ENCODE results near the gene MARCHF10.

MARCHF10 gene

DNA sequence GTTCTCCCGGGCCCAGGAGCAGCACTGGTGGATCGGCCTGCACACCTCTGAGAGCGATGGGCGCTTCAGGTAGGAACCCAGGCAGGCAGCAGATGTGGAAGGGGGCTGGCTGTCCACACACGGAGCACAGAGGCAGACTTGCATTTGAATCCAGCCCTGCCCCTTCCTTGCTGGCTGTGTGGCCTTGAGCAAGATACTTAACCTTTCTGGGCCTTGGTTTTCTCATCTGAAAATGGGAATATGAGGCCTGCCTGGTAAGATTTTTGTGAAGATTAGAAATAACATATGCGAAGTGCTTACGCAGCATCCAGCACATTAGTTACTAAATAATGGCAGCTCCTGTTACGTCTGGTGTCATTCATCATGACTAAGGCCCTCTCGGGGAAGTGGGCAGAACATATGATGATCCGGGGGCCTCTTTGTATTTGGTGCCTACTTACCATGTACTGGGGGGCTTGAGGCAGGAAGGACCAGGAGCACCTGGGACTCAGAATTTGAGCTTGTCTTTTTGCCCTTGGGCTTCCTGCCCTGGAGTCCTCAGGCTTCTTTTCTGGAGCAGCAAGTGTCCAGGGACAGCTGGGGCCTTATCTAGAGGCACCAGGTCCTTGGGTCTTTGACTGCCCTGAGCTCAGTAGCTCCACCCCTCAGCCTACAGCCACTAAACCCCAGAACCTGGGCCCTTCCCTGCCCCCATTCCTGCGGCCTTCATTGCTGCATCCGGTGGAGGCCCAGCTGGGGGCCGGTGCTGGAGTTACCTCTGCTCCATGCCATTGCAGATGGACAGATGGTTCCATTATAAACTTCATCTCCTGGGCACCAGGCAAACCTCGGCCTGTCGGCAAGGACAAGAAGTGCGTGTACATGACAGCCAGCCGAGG is 126.8 kb downstream of the MARCHF10 start:
- no peak for ATAC-seq
- Mint-ChIP-seq H3K27me3 (no peaks in the 10 kb centered on the region), H3K27ac (no peak overlapping the region), H3K4me3 (no peak overlapping the region), H3K4me1 (no peaks in the 10 kb centered on the region), H3K9me3 (no peaks in the 10 kb centered on the region), H3K36me3 (no peaks in the 10 kb centered on the region)

DNA sequence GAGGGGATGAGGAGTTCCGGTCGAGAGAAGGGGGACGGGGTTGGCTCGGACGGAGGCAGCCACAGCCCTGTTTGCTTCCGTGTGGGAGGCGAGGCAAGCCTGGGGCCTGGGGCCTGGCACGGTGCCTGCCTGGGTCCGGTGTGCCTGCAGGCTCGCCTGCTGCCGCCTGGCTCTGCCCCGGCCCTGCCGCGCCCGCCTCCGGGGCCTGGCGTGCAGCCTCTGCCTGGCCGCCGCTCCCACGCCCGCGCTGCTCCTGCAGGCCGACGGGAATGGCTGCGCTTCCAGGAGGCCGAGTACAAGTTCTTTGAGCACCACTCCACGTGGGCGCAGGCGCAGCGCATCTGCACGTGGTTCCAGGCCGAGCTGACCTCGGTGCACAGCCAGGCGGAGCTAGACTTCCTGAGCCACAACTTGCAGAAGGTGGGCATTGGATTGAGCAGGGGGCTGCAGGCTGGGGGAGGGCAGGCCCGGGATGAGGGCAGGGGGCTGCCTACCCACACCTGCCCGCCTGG is 127.5 kb downstream of the MARCHF10 start:
- no peak for ATAC-seq
- Mint-ChIP-seq H3K4me3 (no peak overlapping the region), H3K9me3 (no peaks in the 10 kb centered on the region), H3K36me3 (no peaks in the 10 kb centered on the region), H3K4me1 (no peaks in the 10 kb centered on the region), H3K27ac (no peak overlapping the region), H3K27me3 (no peaks in the 10 kb centered on the region)

DNA sequence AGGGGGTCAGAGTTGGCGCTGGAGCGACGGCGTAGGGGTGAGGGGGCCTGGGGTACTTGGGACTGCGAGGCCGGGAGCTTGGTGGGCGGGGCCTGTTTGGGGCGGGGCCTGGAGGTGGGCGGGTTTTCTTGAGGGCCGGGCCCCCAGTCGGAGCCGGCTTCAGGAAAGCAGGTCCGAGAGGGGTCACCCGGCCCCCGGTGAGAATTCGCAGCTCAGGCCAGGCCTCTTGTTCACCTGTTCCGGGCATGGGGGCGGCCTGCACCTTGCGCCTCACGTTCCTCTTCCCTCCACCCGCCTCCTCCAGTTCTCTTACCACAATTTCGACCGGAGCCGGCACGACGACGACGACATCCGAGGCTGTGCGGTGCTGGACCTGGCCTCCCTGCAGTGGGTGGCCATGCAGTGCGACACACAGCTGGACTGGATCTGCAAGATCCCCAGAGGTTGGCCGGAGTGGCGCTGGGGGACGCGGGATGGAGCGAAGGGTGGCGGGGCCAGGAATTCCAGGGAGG is 128.2 kb downstream of the MARCHF10 start:
- Mint-ChIP-seq H3K27ac (no peak overlapping the region), H3K9me3 (no peaks in the 10 kb centered on the region), H3K4me1 (no peaks in the 10 kb centered on the region), H3K27me3 (no peaks in the 10 kb centered on the region), H3K36me3 (no peaks in the 10 kb centered on the region), H3K4me3 (no peak overlapping the region)
- ATAC-seq: no peak

DNA sequence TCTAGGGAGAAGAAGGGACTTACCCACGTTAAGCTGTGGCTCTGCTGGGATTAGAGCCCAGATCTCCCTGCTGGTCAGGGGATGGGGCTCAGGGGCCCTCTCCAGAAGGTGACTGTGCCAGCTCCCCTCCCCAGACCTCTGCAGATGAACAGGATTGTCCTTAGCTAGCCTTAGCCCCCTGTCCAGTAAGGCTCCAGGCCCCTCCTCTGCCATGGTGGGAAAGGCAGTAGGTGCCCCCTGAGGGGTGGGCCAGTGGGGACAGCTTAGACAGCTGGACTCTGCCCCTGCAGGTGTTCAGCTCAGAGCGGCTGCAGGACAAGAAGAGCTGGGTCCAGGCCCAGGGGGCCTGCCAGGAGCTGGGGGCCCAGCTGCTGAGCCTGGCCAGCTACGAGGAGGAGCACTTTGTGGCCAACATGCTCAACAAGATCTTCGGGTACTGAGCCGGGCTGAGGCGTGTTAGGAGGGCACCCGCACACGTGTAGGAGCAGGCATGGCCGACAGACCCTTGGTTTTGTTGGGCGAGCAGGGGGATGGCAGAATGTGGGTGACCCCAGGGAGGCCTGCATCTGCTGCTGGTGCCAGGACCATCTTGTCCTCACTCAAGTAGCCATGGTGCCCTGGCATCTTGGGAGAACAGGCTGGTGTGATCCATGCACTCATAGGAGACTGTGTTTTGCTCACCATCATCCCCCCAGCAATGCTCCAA is 129.7 kb downstream of the MARCHF10 start:
- H3K27me3 Mint-ChIP-seq: no peaks in the 10 kb centered on the region
- no peaks in the 10 kb centered on the region for H3K36me3 Mint-ChIP-seq
- H3K9me3 Mint-ChIP-seq: no peaks in the 10 kb centered on the region
- no peak overlapping the region for H3K27ac Mint-ChIP-seq
- no peak overlapping the region for H3K4me3 Mint-ChIP-seq
- ATAC-seq: no peak
- no peaks in the 10 kb centered on the region for H3K4me1 Mint-ChIP-seq

DNA sequence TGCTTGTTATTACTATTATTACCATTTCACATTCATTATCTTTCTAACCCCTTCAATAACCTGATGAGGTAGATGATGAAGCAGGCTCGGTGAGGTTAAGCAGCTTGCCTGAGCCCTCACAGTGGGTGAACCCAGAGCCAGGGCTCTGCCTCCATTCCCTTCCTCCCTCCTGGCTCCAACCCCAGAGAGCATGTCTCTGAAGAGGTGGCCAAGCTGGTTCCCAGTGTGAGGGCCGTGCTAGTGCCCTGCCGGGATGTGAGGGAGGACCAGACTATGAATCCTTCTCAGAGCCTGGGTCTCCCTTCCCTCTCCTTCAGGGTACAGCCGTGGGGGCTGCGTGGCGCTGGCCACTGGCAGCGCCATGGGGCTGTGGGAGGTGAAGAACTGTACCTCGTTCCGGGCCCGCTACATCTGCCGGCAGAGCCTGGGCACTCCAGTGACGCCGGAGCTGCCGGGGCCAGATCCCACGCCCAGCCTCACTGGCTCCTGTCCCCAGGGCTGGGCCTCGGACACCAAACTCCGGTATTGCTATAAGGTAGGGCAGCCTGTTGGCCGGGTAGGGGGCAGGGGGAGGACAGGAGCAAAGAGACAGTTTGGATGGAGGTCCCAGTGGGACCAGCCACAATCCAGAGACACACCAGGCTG is 131.0 kb downstream of the MARCHF10 start:
- H3K4me1 Mint-ChIP-seq: no peaks in the 10 kb centered on the region
- ATAC-seq: no peak
- no peak overlapping the region for H3K27ac Mint-ChIP-seq
- H3K9me3 Mint-ChIP-seq: no peaks in the 10 kb centered on the region
- no peak overlapping the region for H3K4me3 Mint-ChIP-seq
- H3K36me3 Mint-ChIP-seq: no peaks in the 10 kb centered on the region
- H3K27me3 Mint-ChIP-seq: no peaks in the 10 kb centered on the region

DNA sequence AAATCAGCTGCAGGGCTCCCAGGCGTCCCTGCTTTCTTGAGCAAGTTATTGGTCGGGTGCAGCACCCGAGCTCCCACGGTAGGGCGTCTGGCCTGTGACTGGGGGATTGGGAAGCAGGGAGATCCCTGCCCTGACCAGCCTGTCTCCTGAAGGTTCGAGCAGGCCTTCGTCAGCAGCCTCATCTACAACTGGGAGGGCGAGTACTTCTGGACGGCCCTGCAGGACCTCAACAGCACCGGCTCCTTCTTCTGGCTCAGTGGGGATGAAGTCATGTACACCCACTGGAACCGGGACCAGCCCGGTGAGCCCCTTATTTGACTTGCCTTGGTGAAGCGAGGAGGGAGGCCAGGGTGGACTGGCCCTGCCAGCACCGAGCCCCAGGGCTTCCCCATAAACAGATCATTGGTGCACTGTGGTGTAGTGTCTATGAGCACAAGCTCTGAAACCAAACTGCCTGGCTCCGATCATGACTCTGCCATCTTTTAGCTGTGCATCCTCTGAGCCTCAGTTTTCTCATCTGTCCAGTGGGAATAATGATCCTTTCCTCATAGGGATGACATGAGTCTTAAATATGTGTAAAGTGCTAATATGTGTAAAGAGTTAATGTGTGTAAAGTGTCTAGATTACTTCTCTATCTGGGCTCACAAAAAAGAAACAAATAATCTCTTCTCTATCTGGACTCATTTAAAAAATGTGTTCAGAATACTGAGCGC is 131.7 kb downstream of the MARCHF10 start:
- Mint-ChIP-seq H3K27ac (no peak overlapping the region), H3K4me3 (no peak overlapping the region), H3K27me3 (no peaks in the 10 kb centered on the region), H3K4me1 (no peaks in the 10 kb centered on the region), H3K9me3 (no peaks in the 10 kb centered on the region), H3K36me3 (no peaks in the 10 kb centered on the region)
- no peak for ATAC-seq

DNA sequence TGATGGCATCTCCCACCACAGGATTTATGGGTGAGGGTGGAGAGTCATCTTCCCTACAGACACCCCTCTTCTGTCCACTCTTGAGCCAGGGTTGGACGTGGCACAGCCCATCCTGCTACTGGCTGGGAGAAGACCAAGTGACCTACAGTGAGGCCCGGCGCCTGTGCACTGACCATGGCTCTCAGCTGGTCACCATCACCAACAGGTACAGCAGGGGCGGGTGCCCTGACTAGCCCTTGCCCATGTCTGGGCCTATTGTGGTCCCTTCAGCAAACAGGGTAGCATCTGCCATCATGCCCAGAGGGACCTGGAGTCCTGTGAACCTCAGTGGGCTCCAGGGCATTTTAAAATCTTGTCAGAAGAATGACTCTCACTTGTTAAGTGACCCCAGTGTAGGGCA is 132.4 kb downstream of the MARCHF10 start:
- Mint-ChIP-seq H3K4me3 (no peak overlapping the region), H3K9me3 (no peaks in the 10 kb centered on the region), H3K27ac (no peak overlapping the region), H3K4me1 (no peaks in the 10 kb centered on the region), H3K36me3 (no peaks in the 10 kb centered on the region), H3K27me3 (no peaks in the 10 kb centered on the region)
- ATAC-seq: no peak

DNA sequence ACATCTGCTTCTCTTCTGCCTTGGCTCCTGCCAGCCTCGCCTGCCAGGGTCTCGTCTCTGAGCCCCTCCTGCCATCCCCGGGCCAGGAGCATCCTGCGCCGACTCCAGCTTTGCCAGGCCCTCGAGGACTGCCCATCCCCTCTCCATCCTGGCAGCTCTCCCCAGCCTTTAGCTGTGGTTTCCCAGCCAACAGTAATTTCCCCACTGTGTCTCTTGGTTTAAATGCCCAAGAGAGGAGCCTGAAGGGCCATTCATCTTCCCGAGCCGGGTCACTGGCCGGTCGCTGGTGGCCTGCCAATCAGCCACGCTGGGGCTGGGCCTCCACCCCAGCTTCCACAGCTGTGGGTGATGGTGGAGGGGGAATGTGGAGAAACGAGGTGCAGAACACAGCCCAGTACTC is 132.9 kb downstream of the MARCHF10 start:
- H3K4me1 Mint-ChIP-seq: no peaks in the 10 kb centered on the region
- no peaks in the 10 kb centered on the region for H3K9me3 Mint-ChIP-seq
- no peaks in the 10 kb centered on the region for H3K36me3 Mint-ChIP-seq
- no peaks in the 10 kb centered on the region for H3K27me3 Mint-ChIP-seq
- no peak overlapping the region for H3K27ac Mint-ChIP-seq
- no peak overlapping the region for H3K4me3 Mint-ChIP-seq
- ATAC-seq: no peak

DNA sequence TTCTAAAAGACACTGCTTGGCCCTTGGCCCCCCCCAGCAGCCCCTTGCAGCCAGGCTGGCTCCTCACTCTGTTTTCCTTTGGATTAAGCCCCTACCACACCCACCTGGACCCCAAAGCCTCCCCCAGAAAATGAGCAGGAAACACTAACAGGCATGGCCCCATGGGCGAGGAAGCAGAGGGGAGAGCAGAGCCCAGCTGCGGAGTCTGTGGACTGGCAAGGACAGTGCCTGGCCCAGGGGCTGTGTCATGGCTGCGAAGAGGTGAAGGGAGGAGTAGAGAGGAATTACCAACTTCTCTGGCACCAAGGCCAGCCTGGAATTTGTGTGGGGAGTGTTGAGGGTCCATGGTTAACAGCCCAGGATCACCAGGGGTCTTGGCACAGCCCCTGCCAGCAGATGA is 133.3 kb downstream of the MARCHF10 start:
- Mint-ChIP-seq H3K9me3 (no peaks in the 10 kb centered on the region), H3K36me3 (no peaks in the 10 kb centered on the region), H3K27ac (no peak overlapping the region), H3K4me3 (no peak overlapping the region), H3K4me1 (no peaks in the 10 kb centered on the region), H3K27me3 (no peaks in the 10 kb centered on the region)
- no peak for ATAC-seq

DNA sequence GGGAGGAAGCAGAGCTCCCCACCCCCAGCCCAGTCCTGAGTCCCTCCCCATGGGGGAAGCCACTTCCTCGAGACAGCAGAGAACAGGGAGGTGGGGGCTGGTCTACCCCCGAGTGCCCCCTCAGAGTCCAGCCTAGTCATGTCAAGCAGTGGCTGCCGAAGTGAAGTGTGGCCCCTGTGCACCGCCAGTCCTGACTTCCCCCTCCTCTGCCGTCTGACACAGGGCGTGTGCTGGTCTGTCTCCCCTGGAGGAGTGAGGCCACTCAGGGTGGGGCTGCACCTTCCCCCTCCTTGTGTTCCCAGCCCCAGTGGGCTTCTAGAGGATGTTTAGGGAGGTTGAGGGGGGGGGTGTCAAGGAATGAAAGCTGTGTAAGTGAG is 133.8 kb downstream of the MARCHF10 start:
- Mint-ChIP-seq H3K4me1 (no peaks in the 10 kb centered on the region), H3K9me3 (no peaks in the 10 kb centered on the region), H3K36me3 (no peaks in the 10 kb centered on the region), H3K27me3 (no peaks in the 10 kb centered on the region), H3K27ac (no peak overlapping the region), H3K4me3 (no peak overlapping the region)
- no peak for ATAC-seq

DNA sequence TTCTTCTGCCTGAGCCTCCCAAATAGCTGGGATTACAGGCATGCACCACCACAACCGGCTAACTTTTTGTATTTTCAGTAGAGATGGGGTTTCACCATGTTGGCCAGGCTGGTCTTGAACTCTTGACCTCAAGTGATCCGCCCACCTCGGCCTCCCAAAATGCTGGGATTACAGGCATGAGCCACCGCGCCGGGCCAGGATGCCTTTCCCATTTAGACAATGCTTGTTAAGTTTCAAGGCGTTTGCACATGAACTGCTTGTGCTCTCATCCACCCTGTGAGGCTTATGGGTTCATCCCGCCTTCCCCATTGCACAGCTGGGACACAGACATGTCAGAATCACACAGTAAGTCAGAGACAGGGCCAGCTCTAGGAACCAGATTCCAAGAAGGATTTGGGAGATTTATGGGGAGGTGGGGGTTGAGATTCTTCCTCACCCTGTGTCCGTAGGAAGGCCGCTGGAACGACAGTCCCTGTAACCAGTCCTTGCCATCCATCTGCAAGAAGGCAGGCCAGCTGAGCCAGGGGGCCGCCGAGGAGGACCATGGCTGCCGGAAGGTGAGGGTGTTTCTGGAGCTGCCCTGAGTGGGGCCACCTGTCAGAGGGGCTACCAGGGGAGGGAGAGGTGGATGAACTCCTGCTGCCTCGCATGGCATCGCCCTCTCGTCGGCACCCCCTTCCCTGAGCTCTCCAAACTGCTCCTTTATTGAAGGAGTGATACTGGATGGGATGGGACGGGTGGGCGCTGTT is 134.3 kb downstream of the MARCHF10 start:
- Mint-ChIP-seq H3K4me3 (no peak overlapping the region), H3K36me3 (no peaks in the 10 kb centered on the region), H3K4me1 (no peaks in the 10 kb centered on the region), H3K27me3 (no peaks in the 10 kb centered on the region), H3K27ac (no peak overlapping the region), H3K9me3 (no peaks in the 10 kb centered on the region)
- ATAC-seq: no peak

DNA sequence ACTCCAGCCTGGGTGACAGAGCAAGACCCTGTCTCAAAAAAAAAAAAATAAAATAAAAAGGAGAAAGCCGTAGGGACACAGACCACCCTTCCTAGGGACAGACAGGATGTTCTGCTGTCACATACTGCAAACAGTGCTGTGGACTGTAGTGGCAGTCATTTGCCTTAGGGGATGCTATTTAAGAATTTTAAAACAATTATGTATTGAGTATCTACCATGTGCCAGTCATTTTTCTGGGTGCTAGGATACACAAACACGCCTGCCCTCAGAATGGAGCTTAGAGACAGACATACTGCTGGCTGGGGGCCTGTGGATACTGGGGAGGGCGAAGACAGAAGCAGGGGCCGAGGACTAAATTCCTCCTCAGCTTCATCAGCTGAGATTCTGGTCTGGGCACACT is 135.2 kb downstream of the MARCHF10 start:
- Mint-ChIP-seq H3K27me3 (no peaks in the 10 kb centered on the region), H3K4me1 (no peaks in the 10 kb centered on the region), H3K9me3 (no peaks in the 10 kb centered on the region), H3K27ac (no peak overlapping the region), H3K4me3 (no peak overlapping the region), H3K36me3 (no peaks in the 10 kb centered on the region)
- ATAC-seq: no peak

DNA sequence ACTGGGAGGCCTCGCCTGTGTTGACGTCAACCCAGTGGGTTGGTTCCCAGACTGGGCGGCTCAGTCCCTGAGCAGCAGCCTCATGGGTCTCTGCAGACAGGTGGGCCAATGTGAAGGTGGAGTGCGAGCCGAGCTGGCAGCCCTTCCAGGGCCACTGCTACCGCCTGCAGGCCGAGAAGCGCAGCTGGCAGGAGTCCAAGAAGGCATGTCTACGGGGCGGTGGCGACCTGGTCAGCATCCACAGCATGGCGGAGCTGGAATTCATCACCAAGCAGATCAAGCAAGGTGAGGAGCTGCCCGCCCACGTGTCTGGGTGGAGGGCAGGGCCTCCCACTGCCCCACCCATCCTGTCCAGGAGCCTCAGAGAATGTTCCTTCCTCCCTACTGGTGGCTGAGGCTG is 136.6 kb downstream of the MARCHF10 start:
- Mint-ChIP-seq H3K4me1 (no peaks in the 10 kb centered on the region), H3K9me3 (no peaks in the 10 kb centered on the region)
- ATAC-seq: no peak

DNA sequence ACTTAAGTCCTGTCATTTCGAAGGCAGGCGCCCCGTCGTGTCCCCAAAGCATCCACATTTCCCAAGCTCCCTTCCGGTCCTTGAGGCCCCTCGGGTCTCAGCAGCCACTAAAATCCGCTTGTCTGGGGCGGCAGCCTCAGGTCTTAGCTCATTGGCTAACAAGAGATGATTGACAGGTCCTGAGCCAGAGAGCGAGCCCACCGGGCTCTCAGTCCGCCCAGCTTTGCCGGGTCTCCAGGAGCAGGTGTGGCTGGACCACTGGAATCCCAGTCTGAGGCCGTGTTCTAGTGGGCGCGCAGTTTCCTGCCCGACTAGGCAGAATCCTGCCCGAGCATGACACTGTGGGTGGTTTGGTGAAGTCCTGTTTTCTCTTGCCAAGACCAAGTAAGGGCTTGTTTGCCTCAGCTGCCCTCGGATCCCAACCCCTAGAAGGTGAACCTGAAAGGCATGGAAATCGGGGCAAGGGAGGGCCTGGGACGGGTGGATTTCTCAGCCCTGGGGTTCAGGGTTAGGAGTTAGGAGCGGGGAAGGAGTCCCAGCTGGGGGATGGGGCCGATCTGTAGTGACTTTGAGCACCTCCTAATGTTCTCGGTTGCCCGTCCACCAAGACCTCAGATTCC is 137.8 kb downstream of the MARCHF10 start:
- Mint-ChIP-seq H3K36me3 (no peaks in the 10 kb centered on the region), H3K27me3 (no peaks in the 10 kb centered on the region), H3K4me3 (no peak overlapping the region), H3K27ac (no peak overlapping the region), H3K4me1 (no peaks in the 10 kb centered on the region), H3K9me3 (no peaks in the 10 kb centered on the region)
- ATAC-seq: no peak

More for the DNA sequence above, 136.6 kb downstream of the MARCHF10 start:
- Mint-ChIP-seq H3K27me3 (no peaks in the 10 kb centered on the region), H3K27ac (no peak overlapping the region), H3K4me3 (no peak overlapping the region), H3K36me3 (no peaks in the 10 kb centered on the region)

All from stimulated activated memory B cell treated with anti-CD40 and anti-IgM and Interleukin-4, amounts not matched to agents 10 μg/mL and 1 μg/mL and 100 μg/mL, for 72 hours (primary cell).